Uterus (tissue), 4 donors: ENCODE measurements around the gene MAMDC2. TPM values are rescaled to one million over a fixed set of nuclear protein-coding genes. Genes with fewer than 3 reads are reported as not detected.

ENCODE experiments used
- DNase-seq, 2 donors: peaks; one replicate each; pipeline ENCODE4 v3.0.0-alpha.2; 2019 to 2020
- H3K27ac ChIP-seq, 2 donors: fragments of 200-600 bp; sonication (generic); 1 replicate in 1 of 2; 2 replicates in 1 of 2; pipeline ENCODE4 v1.5.1; 2016 to 2018
- H3K27me3 ChIP-seq, 2 donors: fragments of 200-600 bp; sonication (generic); one replicate each; pipeline ENCODE4 v1.5.1; 2018 to 2019; ENCODE audit warnings: control low read depth in 1 of 2
- H3K36me3 ChIP-seq, 2 donors: fragments of 200-600 bp; sonication (generic); one replicate each; pipeline ENCODE4 v1.5.1; 2019; ENCODE audit warnings: control low read depth in 1 of 2
- H3K4me1 ChIP-seq, 2 donors: fragments of 200-600 bp; sonication (generic); one replicate each; pipeline ENCODE4 v1.5.1; 2018 to 2019; ENCODE audit warnings: control low read depth in 1 of 2
- H3K4me3 ChIP-seq, 2 donors: fragments of 200-600 bp; sonication (generic); 1 replicate in 1 of 2; 2 replicates in 1 of 2; pipeline ENCODE4 v1.5.1; 2018 to 2019; ENCODE audit warnings: mild to moderate bottlenecking in 1 of 2
- H3K9me3 ChIP-seq, 2 donors: fragments of 200-600 bp; sonication (generic); one replicate each; pipeline ENCODE4 v1.5.1; 2019; ENCODE audit warnings: control low read depth in 1 of 2
- CTCF ChIP-seq, 4 experiments: fragments of 200-600 bp in 2 of 4; fragments of 450-650 bp in 2 of 4; sonication (generic) in 2 of 4; IDR thresholded peaks; one replicate each; pipeline ENCODE4 v1.5.1; 2016 to 2019; ENCODE audit warnings: antibody characterized with exemption in 4 of 4, mild to moderate bottlenecking in 2 of 4, moderate library complexity in 1 of 4
- POLR2A ChIP-seq, 2 donors: fragments of 450-650 bp; IDR thresholded peaks; one replicate each; pipeline ENCODE4 v1.6.1; 2016; ENCODE audit warnings: antibody characterized with exemption in 2 of 2, mild to moderate bottlenecking in 1 of 2, moderate library complexity in 1 of 2
- intact Hi-C: fragments of 100-400 bp; cut with DNase I; formaldehyde crosslinking; loops from one replicate; pipeline ENCODE4 v1.15.1; 2023; ENCODE audit warnings: low total_unique reads
- total RNA-seq, 4 donors: library from RNA; depleted of rRNA in 3 of 4; stranded (reverse); fragments of >200 nt in 3 of 4; gene quantifications; one replicate each; pipeline versions ENCODE4 v1.1.0 to v1.2.4, GENCODE V29; 2014 to 2023
- donor health status: DM: yes; HTN: yes; CAD: no.

MAMDC2 gene
- total RNA-seq, 4 donors from 2014 or later, result 42.7 to 204 (median 138) TPM

GRCh38 chr9:70142101-70142500, 98.5 kb downstream of the MAMDC2 start:
- intact Hi-C loops, result no loop called here
- Histone ChIP-seq H3K36me3 (no peaks in the 10 kb centered on the region), H3K4me3 (no peak overlapping the region), H3K9me3 (no peaks in the 10 kb centered on the region), H3K27ac (no peak overlapping the region), H3K4me1 (no peaks in the 10 kb centered on the region), H3K27me3 (no peaks in the 10 kb centered on the region)
- no peak for DNase-seq
- no peak for TF ChIP-seq POLR2A (IDR thresholded peaks at IDR 0.05)
- no peak for TF ChIP-seq CTCF (IDR thresholded peaks at IDR 0.05)

DNA sequence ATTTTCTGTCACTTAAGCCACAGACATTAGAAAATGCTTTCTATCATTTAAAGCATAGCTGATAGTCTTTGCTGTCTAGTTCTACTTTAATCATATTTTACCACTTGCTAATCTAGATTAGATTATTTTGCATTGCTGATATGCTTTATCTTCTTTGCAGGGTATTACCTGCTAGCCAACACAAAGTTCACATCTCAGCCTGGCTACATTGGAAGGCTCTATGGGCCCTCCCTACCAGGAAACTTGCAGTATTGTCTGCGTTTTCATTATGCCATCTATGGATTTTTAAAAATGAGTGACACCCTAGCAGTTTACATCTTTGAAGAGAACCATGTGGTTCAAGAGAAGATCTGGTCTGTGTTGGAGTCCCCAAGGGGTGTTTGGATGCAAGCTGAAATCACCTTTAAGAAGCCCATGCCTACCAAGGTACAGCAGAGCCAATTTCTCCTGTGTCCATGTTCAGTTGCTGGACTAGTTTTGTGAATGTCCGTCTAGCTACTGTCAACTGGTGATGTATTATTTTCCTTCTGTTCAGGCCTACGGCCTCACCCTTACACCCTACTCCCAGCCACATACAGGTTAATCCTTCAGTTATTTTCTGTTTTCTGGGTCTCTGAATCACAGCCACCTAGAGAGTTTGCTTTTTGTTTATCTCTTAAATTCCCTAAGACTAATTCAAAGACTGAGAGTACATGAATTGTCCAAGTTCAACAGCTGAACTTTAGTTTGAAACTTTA, 99.9 kb downstream of the MAMDC2 start:
- no peaks in the 10 kb centered on the region for H3K36me3 ChIP-seq
- intact Hi-C loops, result no loop called here
- no peaks in the 10 kb centered on the region for H3K9me3 ChIP-seq
- no peaks in the 10 kb centered on the region for H3K27me3 ChIP-seq
- no peaks in the 10 kb centered on the region for H3K4me1 ChIP-seq
- TF ChIP-seq CTCF (IDR thresholded peaks at IDR 0.05) (no peak), POLR2A (IDR thresholded peaks at IDR 0.05) (no peak)
- no peak for DNase-seq
- no peak overlapping the region for H3K4me3 ChIP-seq
- H3K27ac ChIP-seq, result no peak overlapping the region

- intact Hi-C loops, result no loop called here
- H3K4me3 ChIP-seq, result no peak overlapping the region
- DNase-seq, result no peak
- H3K4me1 ChIP-seq, result no peaks in the 10 kb centered on the region
- no peak overlapping the region for H3K27ac ChIP-seq
- H3K36me3 ChIP-seq, result no peaks in the 10 kb centered on the region
- no peaks in the 10 kb centered on the region for H3K9me3 ChIP-seq
- no peaks in the 10 kb centered on the region for H3K27me3 ChIP-seq
- TF ChIP-seq CTCF (IDR thresholded peaks at IDR 0.05) (no peak), POLR2A (IDR thresholded peaks at IDR 0.05) (no peak)
Measured at GRCh38 chr9:70144131-70144503, 100.5 kb downstream of the MAMDC2 start.

DNA sequence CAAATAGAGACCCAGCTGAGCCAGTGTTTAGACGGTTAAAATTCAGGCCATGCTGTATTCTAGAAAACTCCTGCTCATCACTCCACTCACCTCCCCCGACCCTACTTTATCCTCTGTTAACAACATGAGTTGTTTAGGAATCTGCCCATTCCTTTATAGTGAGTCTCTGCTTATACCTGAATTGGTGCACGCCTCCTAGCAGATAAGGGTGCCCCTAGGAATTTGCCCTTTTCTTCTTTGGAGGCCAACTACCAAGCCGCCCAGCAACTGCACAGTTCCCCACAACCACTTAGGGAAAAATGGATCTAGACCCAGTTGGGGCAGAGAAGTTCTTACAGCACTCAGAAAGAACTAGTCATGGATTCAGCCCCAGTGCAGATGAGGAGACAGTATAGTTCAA, 102.3 kb downstream of the MAMDC2 start:
- Histone ChIP-seq H3K9me3 (no peaks in the 10 kb centered on the region), H3K36me3 (no peaks in the 10 kb centered on the region), H3K27ac (no peak overlapping the region), H3K4me1 (no peaks in the 10 kb centered on the region), H3K27me3 (no peaks in the 10 kb centered on the region), H3K4me3 (no peak overlapping the region)
- no peak for DNase-seq
- intact Hi-C loops, result no loop called here
- no peak for TF ChIP-seq CTCF (IDR thresholded peaks at IDR 0.05)
- no peak for TF ChIP-seq POLR2A (IDR thresholded peaks at IDR 0.05)

- intact Hi-C loops, result no loop called here
- H3K9me3 ChIP-seq, result no peaks in the 10 kb centered on the region
- no peak overlapping the region for H3K4me3 ChIP-seq
- DNase-seq, result no peak
- no peak for TF ChIP-seq CTCF (IDR thresholded peaks at IDR 0.05)
- TF ChIP-seq POLR2A (IDR thresholded peaks at IDR 0.05), result no peak
- H3K27ac ChIP-seq, result no peak overlapping the region
- no peaks in the 10 kb centered on the region for H3K36me3 ChIP-seq
- no peaks in the 10 kb centered on the region for H3K4me1 ChIP-seq
- no peaks in the 10 kb centered on the region for H3K27me3 ChIP-seq
Measured at GRCh38 chr9:70147196-70147595, 103.5 kb downstream of the MAMDC2 start.
